Mucosa of descending colon (tissue), 3 donors: Measurements from ENCODE around the gene EEF1AKMT2. TPM values are rescaled to one million over a fixed set of nuclear protein-coding genes. Genes with fewer than 3 reads are reported as not detected.

Source experiments
- ATAC-seq: fragments of 200-7000 bp; cut with Tn5 transposase; one replicate; pipeline ENCODE4 v1.9.1; 2020; ENCODE audit warnings: mild to moderate bottlenecking, moderate library complexity
- DNase-seq, 3 donors: peaks; one replicate each; pipeline ENCODE4 v3.0.0-alpha.2; 2020
- H3K36me3 ChIP-seq: fragments of 200-600 bp; one replicate; pipeline ENCODE4 v1.8.0; 2021; ENCODE audit warnings: low read depth, mild to moderate bottlenecking
- H3K4me1 ChIP-seq: fragments of 200-600 bp; one replicate; pipeline ENCODE4 v1.8.0; 2021; ENCODE audit warnings: low read depth, mild to moderate bottlenecking
- H3K4me3 ChIP-seq: fragments of 200-600 bp; one replicate; pipeline ENCODE4 v1.8.0; 2021; ENCODE audit warnings: mild to moderate bottlenecking
- H3K9me3 ChIP-seq: fragments of 200-600 bp; one replicate; pipeline ENCODE4 v1.8.0; 2021; ENCODE audit warnings: mild to moderate bottlenecking
- CTCF ChIP-seq: fragments of 200-600 bp; IDR thresholded peaks from one replicate; pipeline ENCODE4 v1.8.0; 2022; ENCODE audit warnings: antibody characterized with exemption, mild to moderate bottlenecking
- intact Hi-C, 2 donors: fragments of 100-400 bp; cut with DNase I in 1 of 2; cut with micrococcal nuclease in 1 of 2; formaldehyde crosslinking; loops; one replicate each; pipeline versions ENCODE4 v1.11.0 to v1.11.1; 2022; cut with DNase I, micrococcal nuclease
- total RNA-seq, 3 donors: library from RNA; stranded (reverse); fragmentation: NEBNext Ultra II Directional in 2 of 3; extraction: Animal tissue kit (Norgen Biotek cat#: 25700) in 2 of 3; gene quantifications; one replicate each; pipeline versions ENCODE4 v1.2.1 to v1.2.4, GENCODE V29; 2021 to 2023
- donor health status: DM: no; HTN: no; CAD: no; lungs with moderate emphysema.
- donor health status: DM: no; HTN: no; CAD: no.
- donor health status: DM: no; HTN: yes; CAD: no.

Gene EEF1AKMT2
- total RNA-seq, 3 donors from 2014 or later = 14.4 to 19.3 (median 18.0) TPM

- H3K4me3 ChIP-seq = peak overlapping the region; percentile 50
- peak in 2 of 3 donors; percentile 48 to 74 for DNase-seq
- no peak for TF ChIP-seq CTCF
- peaks cover 48% of the 10 kb centered on the region for H3K4me1 ChIP-seq
- ATAC-seq = peak; percentile 9
- H3K36me3 ChIP-seq = no peaks in the 10 kb centered on the region
- no peaks in the 10 kb centered on the region for H3K9me3 ChIP-seq
- intact Hi-C loops = loop anchor here (5.0 to 10.0 kb wide), 2 partner anchors 99 to 211 kb away; no protein-coding TSS in a partner anchor
Observed at GRCh38 chr10:124743191-124744101, 48.2 kb downstream of the EEF1AKMT2 start.

- Histone ChIP-seq H3K4me1 (peaks cover 56% of the 10 kb centered on the region), H3K4me3 (peak overlapping the region; percentile 50), H3K36me3 (no peaks in the 10 kb centered on the region), H3K9me3 (no peaks in the 10 kb centered on the region)
- peak in 2 of 3 donors; percentile 57 to 59 for DNase-seq
- ATAC-seq = peak; percentile 22
- TF ChIP-seq CTCF = no peak
- intact Hi-C loops = loop anchor here (5.0 to 10.0 kb wide), 2 partner anchors 98 to 210 kb away; no protein-coding TSS in a partner anchor
Observed at GRCh38 chr10:124742413-124743190, 49.1 kb downstream of the EEF1AKMT2 start.

GRCh38 chr10:124741922-124742412 is 49.7 kb downstream of the EEF1AKMT2 start:
- Histone ChIP-seq H3K4me1 (peaks cover 63% of the 10 kb centered on the region), H3K4me3 (no peak overlapping the region), H3K9me3 (no peaks in the 10 kb centered on the region), H3K36me3 (no peaks in the 10 kb centered on the region)
- TF ChIP-seq CTCF = no peak
- ATAC-seq = no peak
- peak in 2 of 3 donors; percentile 51 to 77 for DNase-seq
- intact Hi-C loops = loop anchor here (5.0 to 10.0 kb wide), 2 partner anchors 97 to 210 kb away; no protein-coding TSS in a partner anchor

- Histone ChIP-seq H3K4me3 (no peak overlapping the region), H3K9me3 (no peaks in the 10 kb centered on the region), H3K36me3 (no peaks in the 10 kb centered on the region), H3K4me1 (peaks cover 68% of the 10 kb centered on the region)
- peak; percentile 56 for ATAC-seq
- intact Hi-C loops = loop anchor here (5.0 to 10.0 kb wide), 2 partner anchors 97 to 209 kb away; no protein-coding TSS in a partner anchor
- peak; percentile 83 to 96 (median 87) for DNase-seq
- TF ChIP-seq CTCF = peak; percentile 55
Observed at GRCh38 chr10:124741281-124741921, 50.3 kb downstream of the EEF1AKMT2 start.
